HEK293 (cell line): ENCODE data around the gene RAB9A.

ENCODE experiments used
- PRDM1 ChIP-seq: fragments of 450-650 bp; formaldehyde crosslinking; IDR thresholded peaks from 2 replicates; pipeline ENCODE4; 2016; ENCODE audit warnings: missing biosample characterization, missing genetic modification characterization
- ZNF174 ChIP-seq: fragments of 450-650 bp; formaldehyde crosslinking; IDR thresholded peaks from 2 replicates; pipeline ENCODE4 v1.5.0; 2017; ENCODE audit warnings: missing biosample characterization, mild to moderate bottlenecking, missing genetic modification characterization
- ZNF350 ChIP-seq: fragments of 450-650 bp; formaldehyde crosslinking; IDR thresholded peaks from 2 replicates; pipeline ENCODE4 v1.5.0; 2017; ENCODE audit warnings: missing biosample characterization, mild to moderate bottlenecking, missing genetic modification characterization
- TF ChIP-seq, protein P1 (sequence below): fragments of 450-650 bp; formaldehyde crosslinking; IDR thresholded peaks from 2 replicates; pipeline ENCODE4 v1.5.1; 2016; ENCODE audit warnings: missing biosample characterization, missing genetic modification characterization
- TF ChIP-seq, protein P2 (sequence below): fragments of 450-650 bp; formaldehyde crosslinking; IDR thresholded peaks from 2 replicates; pipeline ENCODE4 v1.5.1; 2016; ENCODE audit warnings: missing biosample characterization, missing genetic modification characterization, borderline replicate concordance

DNA sequence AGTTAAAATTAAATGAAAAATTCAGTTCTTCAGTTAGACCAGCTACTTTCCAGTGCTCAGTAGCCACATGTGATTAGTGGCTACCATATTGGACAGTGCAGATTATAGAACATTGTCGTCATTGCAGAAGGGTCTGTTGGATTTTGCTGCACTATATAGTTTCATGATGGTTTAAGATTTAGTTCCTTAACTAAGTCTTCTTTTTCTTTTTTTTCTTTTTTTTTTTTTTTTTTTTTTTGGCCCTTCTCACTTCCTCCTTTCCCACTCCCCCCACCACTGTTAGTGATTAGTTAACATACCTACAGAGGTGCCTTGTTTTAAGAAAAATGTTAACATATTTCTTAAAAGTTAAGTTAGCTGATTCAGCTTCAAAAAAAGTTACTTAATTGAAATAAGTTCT lies 9.0 kb downstream of the RAB9A start:
- no peak for TF ChIP-seq ZNF350 (tag by site-specific recombination)
- TF ChIP-seq, protein P1, sequence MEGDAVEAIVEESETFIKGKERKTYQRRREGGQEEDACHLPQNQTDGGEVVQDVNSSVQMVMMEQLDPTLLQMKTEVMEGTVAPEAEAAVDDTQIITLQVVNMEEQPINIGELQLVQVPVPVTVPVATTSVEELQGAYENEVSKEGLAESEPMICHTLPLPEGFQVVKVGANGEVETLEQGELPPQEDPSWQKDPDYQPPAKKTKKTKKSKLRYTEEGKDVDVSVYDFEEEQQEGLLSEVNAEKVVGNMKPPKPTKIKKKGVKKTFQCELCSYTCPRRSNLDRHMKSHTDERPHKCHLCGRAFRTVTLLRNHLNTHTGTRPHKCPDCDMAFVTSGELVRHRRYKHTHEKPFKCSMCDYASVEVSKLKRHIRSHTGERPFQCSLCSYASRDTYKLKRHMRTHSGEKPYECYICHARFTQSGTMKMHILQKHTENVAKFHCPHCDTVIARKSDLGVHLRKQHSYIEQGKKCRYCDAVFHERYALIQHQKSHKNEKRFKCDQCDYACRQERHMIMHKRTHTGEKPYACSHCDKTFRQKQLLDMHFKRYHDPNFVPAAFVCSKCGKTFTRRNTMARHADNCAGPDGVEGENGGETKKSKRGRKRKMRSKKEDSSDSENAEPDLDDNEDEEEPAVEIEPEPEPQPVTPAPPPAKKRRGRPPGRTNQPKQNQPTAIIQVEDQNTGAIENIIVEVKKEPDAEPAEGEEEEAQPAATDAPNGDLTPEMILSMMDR: no peak
- TF ChIP-seq ZNF174 (tag by site-specific recombination): no peak
- TF ChIP-seq, protein P2, sequence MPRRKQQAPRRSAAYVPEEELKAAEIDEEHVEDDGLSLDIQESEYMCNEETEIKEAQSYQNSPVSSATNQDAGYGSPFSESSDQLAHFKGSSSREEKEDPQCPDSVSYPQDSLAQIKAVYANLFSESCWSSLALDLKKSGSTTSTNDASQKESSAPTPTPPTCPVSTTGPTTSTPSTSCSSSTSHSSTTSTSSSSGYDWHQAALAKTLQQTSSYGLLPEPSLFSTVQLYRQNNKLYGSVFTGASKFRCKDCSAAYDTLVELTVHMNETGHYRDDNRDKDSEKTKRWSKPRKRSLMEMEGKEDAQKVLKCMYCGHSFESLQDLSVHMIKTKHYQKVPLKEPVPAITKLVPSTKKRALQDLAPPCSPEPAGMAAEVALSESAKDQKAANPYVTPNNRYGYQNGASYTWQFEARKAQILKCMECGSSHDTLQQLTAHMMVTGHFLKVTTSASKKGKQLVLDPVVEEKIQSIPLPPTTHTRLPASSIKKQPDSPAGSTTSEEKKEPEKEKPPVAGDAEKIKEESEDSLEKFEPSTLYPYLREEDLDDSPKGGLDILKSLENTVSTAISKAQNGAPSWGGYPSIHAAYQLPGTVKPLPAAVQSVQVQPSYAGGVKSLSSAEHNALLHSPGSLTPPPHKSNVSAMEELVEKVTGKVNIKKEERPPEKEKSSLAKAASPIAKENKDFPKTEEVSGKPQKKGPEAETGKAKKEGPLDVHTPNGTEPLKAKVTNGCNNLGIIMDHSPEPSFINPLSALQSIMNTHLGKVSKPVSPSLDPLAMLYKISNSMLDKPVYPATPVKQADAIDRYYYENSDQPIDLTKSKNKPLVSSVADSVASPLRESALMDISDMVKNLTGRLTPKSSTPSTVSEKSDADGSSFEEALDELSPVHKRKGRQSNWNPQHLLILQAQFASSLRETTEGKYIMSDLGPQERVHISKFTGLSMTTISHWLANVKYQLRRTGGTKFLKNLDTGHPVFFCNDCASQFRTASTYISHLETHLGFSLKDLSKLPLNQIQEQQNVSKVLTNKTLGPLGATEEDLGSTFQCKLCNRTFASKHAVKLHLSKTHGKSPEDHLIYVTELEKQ (tag by site-specific recombination): no peak
- no peak for TF ChIP-seq PRDM1 (tag by site-specific recombination)
